IPS DF 4.7 (cell line): ENCODE data around the gene DNAJC11.
"Not testable (repeated sequence)": the region's sequence is repeated elsewhere in the genome, so short reads cannot be mapped to it uniquely, and the experiment has no call there.

Experiments
- DNase-seq: peaks from one replicate; pipeline ENCODE4 v3.0.0-alpha.2; 2013; ENCODE audit warnings: low spot score; ENCODE audit errors: extremely low read depth

Gene DNAJC11

DNA sequence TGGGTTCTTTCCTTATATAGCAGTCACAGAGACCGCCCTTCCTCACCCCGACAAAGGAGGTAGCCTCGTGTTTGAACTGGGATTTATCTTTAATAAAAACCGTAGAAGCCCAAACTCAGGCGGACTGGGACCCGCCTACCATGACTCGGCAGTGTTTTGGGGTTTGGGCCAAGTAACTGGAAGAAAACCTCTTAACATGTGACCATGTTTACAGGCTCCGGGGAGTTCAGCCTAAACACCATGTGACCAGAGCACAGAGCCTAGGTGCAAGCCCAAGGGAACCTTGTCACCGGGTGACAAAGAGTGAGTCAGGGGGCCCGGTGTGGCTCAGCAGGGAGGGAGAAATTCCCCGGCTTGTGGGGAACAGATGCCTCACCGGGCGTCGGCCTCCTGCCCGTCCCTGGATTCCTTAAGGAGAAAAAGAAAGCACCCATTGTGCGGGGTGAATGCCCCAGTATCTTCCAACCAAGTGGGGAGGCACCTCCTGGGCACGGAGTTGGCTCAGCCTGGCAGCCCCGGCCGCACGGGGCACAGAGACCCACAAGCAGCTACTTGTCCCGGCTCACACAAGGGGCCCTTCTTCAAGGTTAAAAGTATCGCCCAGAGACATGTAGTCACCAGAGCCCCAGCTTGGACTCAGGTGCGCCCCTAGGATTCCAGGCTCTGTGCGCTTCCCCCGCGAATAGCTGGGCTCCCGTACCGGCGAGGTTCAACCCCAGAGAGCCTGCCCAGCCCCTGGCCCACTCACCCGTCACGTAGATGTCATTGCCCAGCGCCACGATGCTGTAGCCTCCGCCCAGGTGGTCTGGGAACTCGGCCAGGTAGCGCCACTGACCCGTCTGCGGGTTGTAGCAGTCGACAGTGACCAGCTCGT lies 100.3 kb downstream of the DNAJC11 start:
- no peak for DNase-seq

DNA sequence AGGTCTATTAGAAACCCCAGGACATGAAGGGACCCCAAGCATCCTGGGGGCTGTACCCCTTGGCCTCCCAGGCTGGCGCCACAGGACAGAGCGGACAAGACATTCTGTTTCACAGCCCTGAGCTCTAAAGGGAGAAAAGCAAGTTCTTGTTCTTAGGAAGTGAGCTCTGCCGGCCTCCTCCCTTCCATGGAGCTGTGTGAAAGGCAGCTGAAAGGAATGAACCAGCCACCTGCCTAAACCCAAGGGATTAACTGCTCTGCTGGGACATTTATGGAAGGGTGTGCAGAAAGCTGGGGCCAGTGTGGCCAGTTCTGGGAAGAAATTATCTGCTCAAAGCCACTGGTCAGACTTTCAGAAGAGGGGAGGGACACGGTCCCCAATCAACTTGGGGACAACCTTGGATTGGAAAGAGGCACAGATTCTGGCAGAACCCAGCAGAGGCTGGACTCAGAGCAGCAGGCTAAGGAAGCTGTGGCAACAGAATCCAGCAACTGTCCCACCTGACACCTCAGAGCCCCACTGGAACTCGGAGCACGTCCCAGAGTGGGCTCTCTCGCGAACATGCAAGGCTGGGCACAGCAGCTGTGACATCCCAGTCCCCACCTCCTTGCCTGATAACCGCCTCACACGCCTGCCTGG lies 101.1 kb downstream of the DNAJC11 start:
- no peak for DNase-seq

DNA sequence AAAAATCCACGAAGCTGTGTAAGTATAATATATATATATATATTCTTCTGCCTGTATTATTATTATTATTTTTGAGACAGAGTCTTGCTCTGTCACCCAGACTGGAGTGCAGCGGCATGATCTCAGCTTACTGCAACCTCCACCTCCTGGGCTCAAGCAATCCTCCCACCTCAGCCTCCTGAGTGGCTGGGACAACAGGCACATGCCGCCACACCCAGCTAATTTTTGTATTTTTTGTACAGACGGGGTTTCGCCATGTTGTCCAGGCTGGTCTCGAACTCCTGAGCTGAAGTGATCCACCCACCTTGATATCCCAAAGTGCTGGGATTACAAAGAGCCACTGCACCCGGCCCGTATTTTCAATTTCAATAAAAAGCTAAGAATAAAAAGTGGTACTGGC lies 101.6 kb downstream of the DNAJC11 start:
- DNase-seq, result not testable (repeated sequence)

DNA sequence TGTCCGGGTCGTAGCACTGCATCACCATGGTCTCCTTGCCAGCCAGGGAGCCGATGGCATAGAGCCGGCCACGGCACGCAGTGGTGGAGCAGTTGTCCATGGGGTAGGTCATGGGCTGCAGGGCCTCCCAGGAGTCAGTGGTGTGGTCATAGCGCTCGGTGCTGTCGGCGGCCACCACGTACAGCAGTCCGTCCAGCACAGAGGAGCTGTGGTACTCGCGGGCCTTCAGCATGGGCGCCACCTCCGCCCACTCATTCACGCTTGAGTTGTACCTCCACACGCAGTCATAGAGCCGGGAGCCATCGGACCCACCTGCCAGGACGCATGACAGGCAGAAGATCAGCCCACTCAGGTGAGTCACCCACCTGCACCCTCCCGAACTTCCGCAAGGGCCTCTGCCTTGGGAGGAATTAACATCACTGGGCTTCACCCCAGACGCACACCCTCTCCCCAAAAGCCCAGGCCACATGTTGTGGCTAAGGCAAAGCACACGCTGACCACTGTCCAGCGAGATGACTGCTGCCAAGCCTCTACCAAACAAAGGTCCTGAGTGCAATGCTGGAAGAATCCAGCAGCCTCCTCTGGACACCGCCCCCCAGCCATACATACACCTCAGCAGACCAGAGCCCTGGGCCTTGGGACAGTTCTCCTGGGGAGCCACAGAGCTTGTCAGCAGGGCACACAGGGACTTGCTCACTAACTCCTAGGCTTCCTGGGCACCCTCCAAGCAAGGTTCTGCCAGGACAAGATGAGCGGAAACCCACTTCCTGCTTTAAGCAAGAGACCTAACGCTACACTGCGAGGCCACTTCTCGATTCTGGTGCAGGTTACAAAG lies 102.3 kb downstream of the DNAJC11 start:
- DNase-seq, result no peak

DNA sequence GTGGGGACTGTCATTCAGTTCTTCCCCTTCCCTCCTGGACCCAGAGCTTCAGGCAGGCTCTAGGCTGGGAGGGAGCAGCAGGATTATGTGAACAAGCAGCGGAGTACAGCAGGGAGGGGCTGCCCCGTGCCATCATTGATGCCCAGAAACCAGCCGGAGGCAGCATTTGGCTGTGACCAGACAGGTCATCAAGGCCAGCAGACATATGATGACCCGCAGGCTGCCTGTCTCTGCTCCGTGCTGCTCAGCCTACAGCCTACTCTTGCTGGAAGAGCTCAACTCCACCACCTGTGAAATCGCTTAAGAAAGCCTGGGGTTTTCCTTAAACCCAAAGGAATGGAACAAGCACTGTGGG lies 103.9 kb downstream of the DNAJC11 start:
- DNase-seq, result no peak

DNA sequence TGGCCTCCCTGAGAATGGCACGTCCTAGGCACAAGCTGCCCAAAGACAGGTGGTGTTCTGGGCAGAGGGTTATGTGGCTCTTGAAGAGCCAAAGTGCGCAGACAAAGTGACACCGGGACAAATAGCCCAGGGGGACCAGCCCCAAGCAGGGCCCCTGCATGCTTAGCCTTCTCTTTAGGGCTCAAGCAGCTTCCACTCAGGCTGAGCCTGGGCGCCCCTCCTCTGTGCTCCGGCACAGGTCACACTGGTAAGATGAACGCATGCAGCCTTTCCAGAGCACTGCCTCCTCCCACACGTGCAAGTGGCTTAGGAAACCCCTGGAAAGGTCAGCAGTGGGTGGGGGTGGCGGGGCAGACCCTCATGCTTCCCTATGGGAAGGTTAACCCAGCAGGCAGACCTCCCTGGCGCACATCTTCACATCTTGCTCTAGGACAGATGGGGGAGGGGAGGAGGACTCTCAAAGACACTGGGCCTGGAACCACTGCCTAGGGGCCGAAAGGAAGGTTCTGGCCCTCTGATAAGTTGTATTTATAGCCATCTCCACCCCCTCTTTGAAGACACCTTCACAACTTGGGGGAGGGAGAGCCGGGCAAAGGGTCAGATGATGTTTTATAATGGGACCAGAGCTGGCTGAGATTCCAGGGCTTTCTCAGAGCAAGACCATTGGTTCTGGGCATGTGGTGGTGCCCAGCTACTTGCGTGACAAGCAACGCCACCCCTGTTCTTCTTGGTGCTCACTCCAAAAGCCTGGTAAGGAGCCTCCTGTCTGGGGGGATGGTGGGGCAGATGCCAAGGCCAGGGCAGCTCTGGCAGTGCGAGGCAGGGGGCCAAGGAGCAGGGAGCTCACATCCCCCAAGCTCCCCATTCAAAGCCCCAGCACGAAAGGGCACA lies 104.5 kb downstream of the DNAJC11 start:
- no peak for DNase-seq

DNA sequence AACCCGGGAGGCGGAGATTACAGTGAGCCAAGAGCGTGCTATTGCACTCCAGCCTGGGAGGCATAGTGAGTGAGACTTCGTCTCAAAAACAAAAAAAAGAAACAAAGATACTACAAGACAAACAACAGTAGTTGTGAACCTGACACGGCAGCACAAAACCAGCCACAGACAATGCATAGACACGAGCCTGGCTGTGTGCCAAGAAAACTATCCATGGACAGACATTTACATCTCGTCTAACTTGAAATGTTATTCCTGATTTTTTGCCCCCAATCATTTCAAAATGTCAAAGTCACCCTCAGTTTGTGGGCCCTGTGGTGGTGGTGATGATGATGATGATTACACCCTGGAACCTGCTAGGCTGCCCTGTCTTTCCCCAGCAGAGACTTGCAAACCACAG lies 105.3 kb downstream of the DNAJC11 start:
- no peak for DNase-seq

DNA sequence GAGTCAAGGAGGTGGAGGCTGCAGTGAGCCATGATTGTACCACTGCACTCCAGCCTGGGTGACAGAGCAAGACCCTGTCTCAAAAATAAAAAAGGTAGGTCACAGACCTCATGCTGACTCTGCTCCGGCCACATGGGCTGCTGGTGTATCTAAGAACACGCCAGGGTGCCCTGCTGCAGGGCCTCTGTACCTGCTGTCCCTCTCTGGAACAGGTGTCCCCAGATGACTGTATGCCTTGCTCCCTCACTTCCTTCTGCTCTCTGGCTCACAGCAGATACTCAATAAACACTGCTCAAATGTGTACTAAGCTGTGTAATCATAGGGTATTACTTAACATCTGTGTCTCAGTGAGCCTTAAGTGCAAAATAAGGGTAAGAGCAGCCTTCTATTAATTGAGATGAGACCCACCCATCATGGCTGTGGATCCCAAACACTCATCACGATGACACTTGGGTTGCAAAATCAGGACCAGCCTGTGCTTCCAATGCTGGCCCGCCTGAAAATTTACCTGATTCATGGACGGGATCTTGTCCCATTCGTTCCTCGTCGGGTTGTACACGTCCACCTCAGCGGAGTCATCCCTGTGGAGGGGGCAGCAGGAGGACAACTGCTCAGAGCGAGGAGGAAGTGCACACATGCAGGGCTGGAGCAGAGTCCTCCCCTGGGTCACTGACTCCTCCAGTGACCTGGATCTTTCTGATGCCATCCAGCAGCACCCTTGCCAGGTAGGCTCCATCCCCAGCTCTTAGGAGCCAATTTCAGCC lies 106.5 kb downstream of the DNAJC11 start:
- DNase-seq, result no peak

DNA sequence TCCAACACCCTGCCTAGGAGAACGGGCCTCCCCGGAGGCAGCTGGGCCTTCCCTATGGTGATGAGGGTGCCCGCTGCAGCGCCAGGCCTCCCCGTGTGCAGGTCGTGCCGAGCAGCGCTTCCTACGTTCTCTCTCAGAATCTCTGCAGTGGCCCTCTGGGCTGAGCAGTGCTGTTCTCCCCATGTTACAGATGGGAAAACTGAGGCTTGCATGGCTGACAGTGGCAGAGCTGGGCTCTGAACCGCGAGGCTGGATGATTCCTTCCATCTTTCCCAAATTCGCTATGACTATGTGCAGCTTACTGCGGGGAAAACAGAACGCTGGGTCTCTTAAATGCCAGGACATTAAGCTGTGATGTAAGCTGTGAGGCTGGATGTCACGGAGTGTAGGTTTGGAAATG lies 107.8 kb downstream of the DNAJC11 start:
- DNase-seq, result no peak

DNA sequence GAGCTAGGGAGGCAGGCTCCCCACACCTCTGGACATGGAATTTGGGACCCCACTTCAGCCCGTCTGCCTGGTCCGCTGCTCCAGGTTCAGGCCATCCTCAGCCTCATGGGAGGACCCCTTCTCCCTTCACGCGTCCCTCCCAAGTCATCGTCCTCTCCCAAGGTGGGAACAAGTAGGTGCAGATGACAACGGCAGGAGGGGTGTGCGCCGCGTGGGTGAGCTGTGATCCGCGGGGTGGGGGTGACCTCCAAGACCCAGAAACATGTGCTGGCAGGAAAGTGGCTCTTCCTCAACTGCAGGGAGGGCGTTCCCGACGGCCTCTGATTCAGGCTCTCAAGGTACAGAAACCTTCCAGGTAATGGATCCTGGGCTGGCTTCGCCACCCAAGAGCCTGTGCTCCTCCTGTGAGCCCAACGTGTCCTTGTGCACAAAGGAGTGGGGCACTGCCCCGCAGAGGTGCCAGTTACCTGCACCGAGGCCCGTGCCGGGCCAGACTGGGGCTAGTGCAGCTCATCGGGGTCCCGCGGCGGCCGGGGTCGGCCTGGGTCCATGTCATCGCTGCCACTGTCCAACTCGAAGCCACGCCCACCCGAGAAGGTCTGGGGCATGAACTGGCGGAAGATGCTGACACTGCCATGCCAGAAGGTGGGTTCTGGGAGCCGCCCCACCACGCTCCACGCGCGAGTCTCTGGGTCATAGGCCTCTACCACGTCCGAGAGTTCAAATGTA lies 108.6 kb downstream of the DNAJC11 start:
- DNase-seq, result no peak

DNA sequence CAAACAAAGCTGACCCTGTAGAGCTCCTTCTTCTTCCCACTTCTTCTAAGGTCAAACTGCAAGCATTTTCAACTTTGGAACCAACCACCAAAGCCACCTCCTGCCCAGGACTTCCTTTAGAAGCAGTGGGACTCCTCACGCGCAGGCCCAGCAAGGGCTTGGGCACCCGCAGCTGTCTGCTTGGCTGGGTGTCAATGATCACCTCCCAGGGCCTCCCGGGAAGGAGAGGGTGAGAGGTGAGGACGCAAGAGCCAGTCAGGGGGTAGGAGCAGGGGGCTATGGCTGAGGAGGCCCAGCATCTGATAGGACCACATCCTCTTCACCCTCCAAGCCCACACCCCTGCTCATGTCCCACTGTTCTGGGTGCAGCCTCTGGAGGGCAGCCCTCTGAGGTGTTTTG lies 109.2 kb downstream of the DNAJC11 start:
- DNase-seq, result no peak

DNA sequence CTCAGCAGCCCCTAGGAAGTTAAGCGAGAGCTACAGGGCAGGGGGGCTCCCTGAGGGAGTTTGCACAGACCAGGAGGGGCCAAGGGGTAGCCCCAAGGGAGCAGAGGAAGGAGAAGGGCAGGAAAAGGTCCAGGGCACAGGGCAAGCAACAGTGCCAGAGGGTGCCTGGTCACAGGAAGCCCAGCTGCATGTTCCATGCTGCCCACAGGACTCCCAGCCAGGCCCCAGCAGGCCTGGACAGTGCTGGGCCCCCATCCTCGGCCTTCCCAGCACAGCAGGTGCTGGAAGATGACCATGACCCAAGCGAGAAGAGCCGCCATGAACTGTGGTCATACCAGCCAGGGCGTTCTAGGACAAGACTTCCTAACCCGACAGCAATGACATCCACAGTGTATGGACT lies 110.0 kb downstream of the DNAJC11 start:
- DNase-seq, result no peak

DNA sequence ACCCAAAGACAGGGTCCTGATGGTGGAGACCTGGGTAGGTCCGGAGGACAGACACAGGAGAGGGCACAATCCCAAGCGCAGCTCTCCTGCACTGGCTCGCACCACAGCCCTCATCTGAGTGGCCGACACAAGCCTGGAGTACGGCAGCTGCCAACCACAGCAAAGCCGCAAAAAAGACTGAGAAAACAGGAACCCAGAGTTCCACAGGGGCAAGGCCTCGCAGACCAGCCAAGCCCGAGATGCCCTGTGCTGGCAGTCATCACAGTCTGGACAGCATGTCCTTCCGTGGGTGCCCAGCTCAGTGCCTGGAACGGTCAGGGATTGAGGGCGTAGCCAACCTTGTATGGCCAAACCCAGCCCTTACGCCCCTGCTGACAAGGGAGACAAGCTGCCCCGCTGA lies 110.4 kb downstream of the DNAJC11 start:
- no peak for DNase-seq

DNA sequence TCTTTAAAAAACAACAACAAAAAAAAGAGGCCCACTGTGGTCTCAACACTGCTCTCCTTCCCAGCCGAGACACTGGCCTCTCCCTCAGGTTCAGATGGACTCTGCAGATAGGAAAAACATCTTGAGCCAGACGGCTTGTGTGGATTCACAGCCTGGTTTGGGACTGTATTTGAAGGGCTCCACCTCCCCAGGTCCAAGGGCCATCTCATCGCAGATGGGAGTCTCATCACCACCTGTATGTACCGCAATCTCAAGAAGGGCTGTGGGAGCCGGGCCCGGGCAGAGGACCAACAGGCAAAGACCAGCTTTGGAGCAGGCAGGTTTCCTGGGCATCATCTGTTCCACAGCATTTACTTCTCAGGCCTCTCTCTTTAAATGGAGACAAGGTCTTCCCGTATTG lies 111.6 kb downstream of the DNAJC11 start:
- no peak for DNase-seq

DNA sequence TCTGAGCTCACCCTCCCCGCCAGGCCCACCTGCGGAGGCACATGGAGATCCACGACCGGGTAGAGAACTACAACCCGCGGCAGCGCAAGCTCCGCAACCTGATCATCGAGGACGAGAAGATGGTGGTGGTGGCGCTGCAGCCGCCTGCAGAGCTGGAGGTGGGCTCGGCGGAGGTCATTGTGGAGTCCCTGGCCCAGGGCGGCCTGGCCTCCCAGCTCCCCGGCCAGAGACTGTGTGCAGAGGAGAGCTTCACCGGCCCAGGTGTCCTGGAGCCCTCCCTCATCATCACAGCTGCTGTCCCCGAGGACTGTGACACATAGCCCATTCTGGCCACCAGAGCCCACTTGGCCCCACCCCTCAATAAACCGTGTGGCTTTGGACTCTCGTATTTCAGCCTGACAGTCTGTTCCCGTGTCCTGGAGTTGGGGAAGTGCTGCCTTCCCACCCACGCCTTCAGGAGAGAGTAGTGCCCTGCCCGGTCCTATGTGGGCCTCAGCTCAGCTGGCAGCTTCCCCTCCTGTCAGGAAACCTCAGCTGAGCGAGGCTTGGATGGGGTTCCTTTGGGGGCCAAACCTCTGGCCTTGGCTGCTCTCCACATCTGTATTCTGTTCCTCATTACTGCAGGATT lies 112.6 kb downstream of the DNAJC11 start:
- DNase-seq, result no peak

DNA sequence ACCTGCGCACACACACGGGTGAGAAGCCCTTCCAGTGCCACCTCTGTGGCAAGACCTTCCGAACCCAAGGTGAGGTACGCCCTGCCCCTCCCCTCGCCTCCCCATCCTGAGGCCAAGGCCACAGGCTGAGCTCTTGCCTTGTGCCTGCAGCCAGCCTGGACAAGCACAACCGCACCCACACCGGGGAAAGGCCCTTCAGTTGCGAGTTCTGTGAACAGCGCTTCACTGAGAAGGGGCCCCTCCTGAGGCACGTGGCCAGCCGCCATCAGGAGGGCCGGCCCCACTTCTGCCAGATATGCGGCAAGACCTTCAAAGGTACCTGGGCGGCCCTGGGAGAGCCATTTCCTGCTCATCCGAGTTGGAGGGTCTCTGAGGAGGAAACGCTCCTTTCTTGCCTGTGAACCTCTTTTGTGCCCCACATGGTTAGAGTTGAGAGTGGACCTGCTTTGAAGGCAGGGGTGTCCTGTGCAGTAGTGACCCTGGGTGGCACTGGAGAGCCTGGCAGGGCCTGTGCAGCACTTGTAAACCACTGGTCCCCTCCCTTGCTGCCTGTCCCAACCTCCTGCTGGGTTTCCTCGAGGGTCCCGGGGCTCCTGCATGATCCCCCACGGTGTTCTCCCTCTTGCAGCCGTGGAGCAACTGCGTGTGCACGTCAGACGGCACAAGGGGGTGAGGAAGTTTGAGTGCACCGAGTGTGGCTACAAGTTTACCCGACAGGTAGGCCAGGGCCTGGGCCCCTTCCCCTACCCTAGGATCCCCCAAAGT lies 113.3 kb downstream of the DNAJC11 start:
- no peak for DNase-seq

DNA sequence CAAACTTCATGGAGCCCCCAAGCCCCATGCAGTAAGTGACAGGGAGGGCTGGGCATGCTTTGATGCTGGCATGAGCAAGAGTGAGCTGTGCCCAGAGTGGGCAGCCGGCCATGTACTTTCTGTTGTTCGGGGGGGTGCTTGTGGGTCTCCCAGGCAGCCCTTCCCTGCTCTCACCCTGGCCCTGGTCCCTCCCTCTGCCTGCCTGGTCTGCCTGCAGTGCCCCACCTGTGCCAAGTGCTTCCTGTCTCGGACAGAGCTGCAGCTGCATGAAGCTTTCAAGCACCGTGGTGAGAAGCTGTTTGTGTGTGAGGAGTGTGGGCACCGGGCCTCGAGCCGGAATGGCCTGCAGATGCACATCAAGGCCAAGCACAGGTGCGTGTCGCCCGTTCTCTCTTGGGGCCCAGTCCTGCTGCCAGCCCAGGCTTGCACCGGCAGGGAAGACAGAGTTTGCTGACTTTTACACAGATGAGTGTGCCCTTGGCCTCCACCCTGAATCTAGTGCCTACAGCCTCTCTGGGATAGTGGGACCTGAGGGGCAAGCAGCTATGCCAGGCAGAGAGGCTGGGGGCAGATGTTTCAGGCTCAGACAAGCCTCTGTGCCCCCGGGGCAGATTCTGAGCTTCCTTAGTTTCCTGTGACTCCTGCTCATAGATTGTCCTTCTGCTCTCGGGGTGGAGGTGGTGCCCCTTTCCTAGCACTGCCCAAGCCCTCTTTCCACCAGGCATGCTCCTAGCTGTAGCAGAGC lies 114.2 kb downstream of the DNAJC11 start:
- no peak for DNase-seq

DNA sequence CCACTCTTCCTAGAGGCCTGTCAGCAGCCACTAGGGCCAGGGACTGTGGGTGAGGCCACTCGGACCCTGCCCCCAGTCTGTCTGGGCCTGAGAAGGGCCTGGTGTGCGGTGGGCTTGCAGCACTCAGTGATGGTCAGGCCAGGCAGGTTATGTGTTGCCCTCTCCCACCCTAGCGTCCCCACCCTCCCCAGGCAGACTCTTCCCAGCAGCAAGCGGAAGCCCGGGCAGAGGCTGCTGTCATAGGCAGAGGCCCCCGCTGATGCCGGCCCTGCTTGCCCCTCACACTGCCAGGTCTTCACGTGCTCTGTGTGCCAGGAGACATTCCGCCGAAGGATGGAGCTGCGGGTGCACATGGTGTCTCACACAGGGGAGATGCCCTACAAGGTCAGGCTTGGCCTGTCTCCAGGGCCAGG lies 115.2 kb downstream of the DNAJC11 start:
- DNase-seq, result no peak
